ENCODE data around the gene IL23A. TPM values are rescaled to one million over a fixed set of nuclear protein-coding genes. Genes with fewer than 3 reads are reported as not detected.

IL23A gene
- total and polyA plus RNA-seq, 10 of the 15 experiments (the other 5 are each of a cell fraction or from before 2014, with no cell fraction given): 3.3 to 11.1 (median 5.2) TPM

GRCh38 chr12:56299853-56300643 is 38.6 kb upstream of the IL23A start, which contains the start of gene CS (continued):
- no peak for TF ChIP-seq BCLAF1 (IDR thresholded peaks at IDR 0.05)
- peak; percentile 81 for TF ChIP-seq SP1 (IDR thresholded peaks at IDR 0.05; ENCODE audit: low read depth, low read length)
- 0 out of 2 replicates have a peak, but pooled peaks have one; percentile 42 for TF ChIP-seq BACH1 (IDR thresholded peaks at IDR 0.05; ENCODE audit: borderline replicate concordance)
- peak in 1 of 2 experiments; percentile 61; a peak in 2 of 3 replicates for TF ChIP-seq EGR1 (IDR thresholded peaks at IDR 0.05; ENCODE audit: borderline replicate concordance in 1 of 2, low read depth in 2 of 2, low read length in 2 of 2)
- TF ChIP-seq E2F8 (IDR thresholded peaks at IDR 0.05; ENCODE audit: low read depth, partially characterized antibody): no peak
- no peak for TF ChIP-seq BCL3 (IDR thresholded peaks at IDR 0.05; ENCODE audit: borderline replicate concordance, insufficient read depth, low read depth, low read length, poor library complexity, severe bottlenecking)
- no peak for TF ChIP-seq STAT3 (IDR thresholded peaks at IDR 0.05; ENCODE audit: low read depth, low read length)
- TF ChIP-seq POLR2AphosphoS5 (IDR thresholded peaks at IDR 0.05; ENCODE audit: low read length): peak; percentile 75
- peak; percentile 27; the same call in 1 of the 2 replicates for TF ChIP-seq ELK1 (IDR thresholded peaks at IDR 0.05; ENCODE audit: low read depth, low read length)
- TF ChIP-seq ZBTB40 (IDR thresholded peaks at IDR 0.05; ENCODE audit: borderline replicate concordance): no peak
- peak; percentile 77 for TF ChIP-seq MEF2B (IDR thresholded peaks at IDR 0.05; ENCODE audit: partially characterized antibody, poor library complexity, severe bottlenecking)
- 0 out of 2 replicates have a peak, but pooled peaks have one; percentile 18 for TF ChIP-seq SPI1 (IDR thresholded peaks at IDR 0.05; ENCODE audit: borderline replicate concordance, insufficient read depth, low read depth, low read length)
- TF ChIP-seq POLR2AphosphoS2 (IDR thresholded peaks at IDR 0.05; ENCODE audit: low read depth, low read length): no peak
- 0 out of 2 replicates have a peak, but pooled peaks have one; percentile 9 for TF ChIP-seq TCF12 (IDR thresholded peaks at IDR 0.05; ENCODE audit: low read depth, low read length)
- no peak for TF ChIP-seq IKZF2 (IDR thresholded peaks at IDR 0.05)
